ENCODE data around the gene ZFHX3.
A peak's percentile ranks its signal among the peaks of the same experiment; 100 is the strongest.

ZFHX3 gene

GRCh38 chr16:72974142-72974769 is 73.7 kb downstream of the ZFHX3 start:
- DNase-seq: no peak

DNA sequence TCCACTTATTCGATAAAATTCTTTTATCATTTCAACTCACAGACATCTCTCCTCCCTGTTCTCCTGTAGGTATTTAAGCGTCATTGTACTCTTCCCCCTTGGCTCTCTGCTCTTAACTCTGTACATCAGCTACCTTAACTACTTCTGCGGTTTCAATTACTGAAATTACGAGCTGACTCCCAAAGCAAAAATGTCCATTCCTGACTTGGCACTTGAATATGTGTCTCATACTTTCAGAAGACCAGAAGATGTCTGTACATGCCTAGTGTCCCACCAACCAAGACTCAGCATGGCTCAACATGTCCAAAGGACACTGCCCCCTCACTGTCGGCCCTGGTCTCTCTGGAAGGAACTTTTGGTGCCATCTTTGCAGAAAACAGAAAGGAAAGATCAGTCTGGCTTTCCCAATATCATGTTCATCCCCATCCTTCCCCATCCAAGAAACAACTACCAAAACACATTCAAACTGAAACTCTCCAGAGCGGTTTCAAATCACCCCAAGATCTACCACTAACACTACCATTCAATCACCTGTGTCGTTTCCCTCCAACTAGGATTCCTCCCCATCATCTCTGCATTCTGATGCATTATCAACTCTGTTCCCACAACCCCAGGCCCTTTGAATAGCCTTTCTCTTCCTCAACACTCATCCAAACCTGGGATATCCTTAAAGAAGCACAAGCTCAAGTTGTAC is 74.9 kb downstream of the ZFHX3 start:
- DNase-seq: no peak

DNA sequence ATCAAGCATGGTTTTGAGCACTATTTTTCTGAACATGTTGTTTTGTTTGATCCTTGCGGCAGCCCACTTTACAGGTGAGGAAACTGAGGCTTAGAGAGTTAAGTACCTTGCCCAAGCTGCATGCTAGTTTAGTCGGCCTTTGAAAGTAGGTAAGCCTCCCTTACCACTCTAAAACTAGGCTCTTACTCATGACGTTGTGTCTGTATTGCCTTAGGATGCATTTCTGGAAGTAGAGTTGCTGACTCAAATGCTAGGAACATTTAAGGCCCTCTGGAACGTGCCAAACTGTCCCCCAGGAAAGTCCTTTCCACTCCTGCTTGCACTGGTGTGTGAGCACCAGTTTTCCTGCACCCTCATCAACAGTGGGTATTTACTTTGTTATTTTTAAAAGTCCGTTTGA is 76.6 kb downstream of the ZFHX3 start:
- no peak for DNase-seq

DNA sequence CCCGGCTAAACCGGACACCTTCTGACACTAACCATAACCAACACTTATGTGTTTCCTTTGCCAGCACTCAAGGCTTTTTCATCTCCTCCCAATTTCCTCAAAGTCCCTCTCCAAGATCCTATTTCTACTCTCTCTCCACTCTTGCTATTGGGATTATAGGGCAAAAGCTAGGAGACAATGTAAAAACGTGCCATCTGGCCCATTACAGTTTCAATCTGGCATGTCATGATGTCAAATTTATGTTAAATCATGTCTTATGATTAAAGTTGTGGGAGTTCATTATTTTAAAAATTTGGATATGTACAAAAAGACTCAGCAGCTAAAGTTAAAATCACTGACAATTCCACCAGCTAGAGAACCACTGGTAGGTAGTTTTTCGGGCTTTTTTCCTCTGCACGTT is 77.3 kb downstream of the ZFHX3 start:
- DNase-seq: no peak

DNA sequence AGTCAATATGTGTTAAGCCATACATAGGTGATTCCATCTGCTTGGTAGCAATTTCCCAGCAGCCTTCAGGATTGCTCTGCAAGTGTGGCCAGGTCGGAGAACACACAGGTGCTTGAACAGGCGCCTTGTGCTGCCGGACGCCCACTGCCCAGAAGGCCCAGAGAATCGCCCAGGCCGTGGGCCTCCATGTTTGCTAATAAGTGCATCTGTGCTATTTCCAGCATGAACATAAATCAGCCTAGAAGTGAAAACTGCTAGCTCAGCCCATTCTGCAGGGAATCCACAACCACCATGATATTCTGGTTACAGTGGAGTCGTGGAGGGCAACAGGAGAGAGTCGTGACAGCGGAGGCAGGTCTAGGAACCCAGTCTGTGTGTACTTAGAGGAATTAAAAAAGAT is 78.1 kb downstream of the ZFHX3 start:
- no peak for DNase-seq

DNA sequence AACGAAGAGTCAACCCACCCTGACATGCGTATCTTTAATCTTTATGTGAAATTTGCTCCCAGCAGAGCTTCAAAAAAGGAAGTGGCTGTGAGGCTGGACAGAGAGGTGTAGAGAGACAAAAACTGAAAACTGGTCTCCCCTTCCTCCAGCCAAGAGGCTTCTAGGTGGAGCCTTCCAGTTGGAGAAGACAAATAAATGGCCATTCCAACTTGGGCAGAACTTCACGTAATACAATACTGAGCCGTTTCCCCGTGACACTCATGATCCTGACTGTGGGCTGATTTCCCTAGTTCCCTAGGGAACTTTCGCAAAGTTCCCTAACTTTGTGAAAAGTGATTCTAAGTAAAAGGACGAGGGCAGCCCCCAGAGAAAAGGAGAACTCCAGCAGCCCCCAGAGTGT is 78.8 kb downstream of the ZFHX3 start:
- no peak for DNase-seq

DNA sequence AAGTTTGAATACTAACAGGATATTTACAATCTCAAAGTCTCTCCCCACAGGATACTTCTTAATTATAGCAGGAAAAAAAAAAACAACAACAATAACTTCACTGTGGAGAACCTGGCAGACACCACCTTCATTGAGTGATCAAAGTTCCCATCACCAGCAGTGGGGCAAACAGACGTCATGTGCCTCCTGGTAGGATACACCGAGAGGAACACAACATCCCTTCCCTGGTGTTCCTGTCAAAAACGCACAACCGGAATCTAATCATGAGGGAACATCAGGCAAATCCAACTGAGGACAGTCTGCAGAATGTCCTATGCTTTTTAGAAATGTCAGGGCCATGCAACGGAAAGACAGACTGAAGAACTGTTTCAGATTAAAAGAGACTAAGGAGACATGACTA is 80.0 kb downstream of the ZFHX3 start:
- DNase-seq: no peak

DNA sequence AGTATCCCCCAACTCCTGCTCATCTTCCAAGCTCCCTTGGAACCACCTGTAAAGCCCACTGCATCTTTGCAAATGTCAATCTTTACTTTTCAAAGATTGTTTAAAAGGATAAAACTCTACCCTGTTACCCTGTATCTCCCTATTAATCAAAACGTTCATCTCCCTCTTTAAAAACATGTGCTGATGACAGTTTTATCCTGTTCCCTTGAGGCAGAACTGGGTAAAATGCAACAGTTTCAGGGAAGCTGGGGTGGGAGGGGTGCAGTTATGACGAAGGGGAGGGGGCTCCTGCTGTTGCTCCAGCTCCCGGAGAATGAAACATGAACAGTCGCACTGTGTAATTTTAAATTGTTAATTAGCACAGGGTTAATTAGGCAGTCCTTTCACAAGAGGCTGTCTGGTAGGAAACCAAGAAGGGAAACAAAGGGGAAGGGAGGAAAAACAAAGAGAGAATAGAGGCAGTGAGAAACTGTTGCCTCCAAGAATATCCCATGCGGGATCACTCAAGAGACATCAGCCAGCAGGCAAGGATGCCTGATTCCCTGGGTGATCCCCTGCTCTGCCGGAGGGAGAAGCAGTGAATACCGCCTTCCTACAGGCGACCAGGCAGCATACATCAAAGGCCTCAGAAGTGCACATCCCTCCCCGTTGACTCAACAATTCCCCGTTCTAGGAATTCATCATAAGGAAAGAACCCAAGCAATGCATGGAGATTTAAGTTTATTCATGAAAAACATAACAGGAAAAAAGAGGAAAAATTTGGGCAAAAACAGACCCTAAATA is 84.2 kb downstream of the ZFHX3 start:
- DNase-seq: no peak

DNA sequence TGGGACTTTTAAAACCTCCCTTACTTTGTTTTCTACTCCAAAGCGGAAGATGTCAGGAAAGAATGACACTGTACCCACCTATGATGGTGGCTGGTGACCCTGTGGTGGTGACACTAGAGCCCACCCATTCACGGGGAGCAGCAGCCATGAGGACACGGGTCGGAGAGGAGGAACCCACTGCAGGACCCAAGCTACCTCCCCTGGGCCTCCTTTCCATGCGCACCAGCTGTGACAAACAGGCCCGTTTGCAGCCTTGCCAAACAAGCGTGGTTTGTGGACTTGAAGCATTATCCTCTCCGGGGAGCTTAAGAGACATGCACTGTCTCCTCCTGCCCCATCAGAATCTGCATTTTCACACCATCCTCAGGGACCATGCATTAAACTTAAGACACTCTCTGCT is 85.6 kb downstream of the ZFHX3 start:
- DNase-seq: no peak

DNA sequence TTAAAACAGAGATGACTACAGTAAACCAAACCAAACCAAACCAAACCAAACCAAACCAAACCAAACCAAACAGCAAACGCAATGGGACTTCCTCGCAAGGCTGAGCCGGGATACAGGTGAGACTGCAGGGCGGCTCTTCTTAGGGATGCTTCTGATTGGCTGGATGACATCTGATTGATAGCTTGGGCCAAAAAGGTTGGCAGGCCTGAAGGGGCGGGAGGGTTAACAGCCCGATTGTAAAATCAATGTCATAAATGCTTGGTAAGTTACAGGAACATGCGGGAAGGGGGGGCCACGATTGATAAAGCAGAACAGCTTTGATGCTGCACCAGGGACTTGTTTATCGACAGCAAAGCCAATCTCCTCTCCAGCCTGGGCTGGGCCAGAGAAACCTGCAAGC is 86.1 kb downstream of the ZFHX3 start:
- no peak for DNase-seq

DNA sequence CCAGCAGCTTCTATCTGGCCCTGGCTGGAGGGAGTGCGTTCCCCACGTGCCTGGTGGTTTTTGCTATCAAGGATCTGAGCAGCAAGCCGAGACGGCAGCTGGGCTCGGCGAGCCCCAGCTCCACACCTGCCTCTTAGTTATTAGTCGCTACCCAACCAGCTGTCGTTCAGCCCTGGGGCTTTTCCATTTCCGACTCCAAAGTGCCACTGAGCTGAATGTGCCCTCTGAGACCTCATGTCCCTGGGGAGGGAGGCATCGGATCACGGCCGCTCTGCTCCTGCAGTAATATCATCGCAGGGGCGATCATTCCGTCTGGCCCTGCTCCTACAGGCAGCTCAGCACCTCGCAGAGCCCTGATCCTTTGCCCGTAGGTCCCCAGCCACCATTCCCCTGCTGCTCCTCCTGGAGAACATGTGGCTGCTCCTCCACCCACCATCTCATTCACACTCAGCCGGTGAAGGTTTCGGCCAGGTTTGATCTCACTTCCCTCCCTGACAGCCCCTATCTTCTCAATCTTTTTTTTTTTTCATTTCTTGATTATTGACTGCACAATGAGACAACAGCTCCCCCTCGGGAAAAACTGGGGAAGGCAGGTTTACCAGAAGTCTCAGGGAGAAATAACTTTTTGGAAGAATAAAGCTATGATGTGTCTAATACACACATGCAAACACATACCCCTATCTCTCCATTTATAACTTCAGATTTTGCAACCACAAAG is 86.7 kb downstream of the ZFHX3 start:
- peak; percentile 47 for DNase-seq

GRCh38 chr16:72960101-72960500 is 87.8 kb downstream of the ZFHX3 start:
- no peak for DNase-seq

DNA sequence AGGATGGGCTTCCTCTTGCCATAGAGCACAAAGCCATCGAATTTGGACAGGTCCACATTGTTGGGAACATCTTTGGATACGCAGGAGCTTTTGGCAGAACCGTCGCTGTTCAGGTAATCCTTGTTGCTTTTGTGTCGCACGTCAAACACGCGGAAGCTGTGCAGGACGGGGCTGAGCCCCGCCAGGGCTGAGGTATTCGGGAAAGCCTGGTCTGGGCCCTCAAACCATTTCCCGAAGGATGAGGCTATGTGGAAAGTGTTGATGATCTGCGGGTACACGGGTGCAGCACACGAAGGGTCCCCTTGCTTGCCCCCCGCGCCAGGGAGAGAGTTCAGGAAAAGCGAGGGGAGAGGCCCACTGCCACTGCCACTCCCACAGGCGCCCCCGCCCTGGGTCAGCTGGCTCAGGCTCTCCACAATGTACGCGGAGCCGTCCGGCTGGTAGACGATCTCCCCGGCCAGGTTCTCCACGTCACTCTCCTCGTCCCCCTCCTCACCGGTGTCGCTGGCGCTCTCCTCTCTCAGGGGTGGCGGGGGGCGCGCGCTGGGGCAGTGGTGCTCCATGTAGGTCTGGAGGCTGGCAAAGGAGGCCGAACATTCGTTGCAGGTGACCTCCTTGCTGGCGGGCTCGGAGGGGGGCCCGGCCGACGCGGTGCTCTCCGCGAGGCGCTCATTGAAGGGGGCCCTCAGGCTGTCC is 88.5 kb downstream of the ZFHX3 start:
- DNase-seq: no peak

GRCh38 chr16:72958522-72959076 is 89.3 kb downstream of the ZFHX3 start:
- DNase-seq: no peak

GRCh38 chr16:72957303-72958277 is 90.3 kb downstream of the ZFHX3 start:
- DNase-seq: no peak

GRCh38 chr16:72956124-72957064 is 91.5 kb downstream of the ZFHX3 start:
- DNase-seq: no peak

GRCh38 chr16:72952811-72953271 is 95.1 kb downstream of the ZFHX3 start:
- DNase-seq: no peak

DNA sequence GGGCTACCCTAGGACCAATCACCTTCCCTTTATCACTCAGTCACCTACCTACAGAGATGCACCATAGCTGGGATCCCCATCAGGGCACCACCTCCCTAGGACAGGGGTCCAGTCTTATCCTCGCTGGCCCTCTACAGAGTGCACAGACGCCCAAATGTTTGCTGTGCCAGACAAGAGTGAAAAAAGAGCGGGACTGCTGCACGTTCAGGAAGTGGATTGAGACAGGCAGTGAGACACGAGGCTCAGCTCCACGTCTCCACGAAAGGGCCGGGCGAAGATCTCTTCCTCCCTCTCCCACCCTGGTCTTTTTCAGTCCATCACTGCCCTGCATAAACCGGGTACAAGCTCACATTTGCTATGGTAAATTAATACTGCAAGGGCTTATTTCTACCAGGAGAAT is 95.5 kb downstream of the ZFHX3 start:
- DNase-seq: no peak

- no peak for DNase-seq
Observed at GRCh38 chr16:72951916-72952315, 96.0 kb downstream of the ZFHX3 start.
